HepG2 (cell line): Measurements from ENCODE around the gene HSPB7. TPM values are rescaled to one million over a fixed set of nuclear protein-coding genes. Genes with fewer than 3 reads are reported as not detected.

Source experiments
- AFF4 ChIP-seq: sonication (generic); formaldehyde crosslinking; IDR thresholded peaks from 2 replicates; pipeline ENCODE4 v1.4.0; 2020; ENCODE audit warnings: missing genetic modification reagents
- KLF15 ChIP-seq: sonication (generic); formaldehyde crosslinking; IDR thresholded peaks from 2 replicates; pipeline ENCODE4 v1.8.1; 2023; ENCODE audit warnings: borderline replicate concordance, mild to moderate bottlenecking, inconsistent platforms, missing genetic modification reagents, mixed read lengths
- ZBTB7B ChIP-seq: sonication (generic); formaldehyde crosslinking; IDR thresholded peaks from 2 replicates; pipeline ENCODE4 v1.4.0; 2020; ENCODE audit warnings: missing genetic modification reagents
- ZNF619 ChIP-seq: sonication (generic); formaldehyde crosslinking; IDR thresholded peaks from 2 replicates; pipeline ENCODE4 v1.4.0; 2020; ENCODE audit warnings: mild to moderate bottlenecking, missing genetic modification reagents
- ZNF652 ChIP-seq: IDR thresholded peaks from 2 replicates; pipeline ENCODE4 v1.6.1; 2016; ENCODE audit warnings: low read depth, borderline replicate concordance
- ZSCAN25 ChIP-seq: sonication (generic); formaldehyde crosslinking; IDR thresholded peaks from 2 replicates; pipeline ENCODE4 v1.8.0; 2022; ENCODE audit warnings: mild to moderate bottlenecking, missing genetic modification reagents
- polyA plus RNA-seq, 8 experiments: library from polyadenylated mRNA; depleted of rRNA in 3 of 8; stranded (reverse) in 7 of 8; unstranded in 1 of 8; fragments of >200 nt; fragmentation: Illumina TruSeq in 4 of 8; extraction: Trizol in 4 of 8; gene quantifications; 2 replicates each; pipeline versions ENCODE4 v1.2.1 to v1.2.3, GENCODE V29; 2011 to 2016; ENCODE audit warnings: low read depth in 4 of 8, missing spikeins in 1 of 8, mixed read lengths in 1 of 8; ENCODE audit not compliant: insufficient read depth in 1 of 8
- total RNA-seq, 5 experiments: library from RNA; depleted of rRNA; stranded (reverse); fragments of >200 nt; fragmentation: Illumina TruSeq; extraction: Trizol; gene quantifications; 2 replicates each; pipeline ENCODE4 v1.2.3, GENCODE V29; 2016; ENCODE audit warnings: low read depth in 1 of 5
- TF ChIP-seq, protein P1 (sequence below): sonication (generic); formaldehyde crosslinking; conservative IDR thresholded peaks from 2 replicates; pipeline ENCODE4 v1.4.0; 2020; ENCODE audit warnings: missing genetic modification reagents
- TF ChIP-seq, protein P2 (sequence below): sonication (generic); formaldehyde crosslinking; IDR thresholded peaks from 2 replicates; pipeline ENCODE4 v1.5.0; 2020; ENCODE audit warnings: missing genetic modification reagents, mild to moderate bottlenecking, borderline replicate concordance
- TF ChIP-seq, protein P3 (sequence below): sonication (generic); formaldehyde crosslinking; IDR thresholded peaks from one replicate; pipeline ENCODE4 v1.5.1; 2020; ENCODE audit warnings: mild to moderate bottlenecking, missing genetic modification reagents; ENCODE audit errors: not compliant biosample characterization

HSPB7 gene
- total and polyA plus RNA-seq, 2 of the 13 experiments (the other 11 are each of a cell fraction or from before 2014, with no cell fraction given): 0.20 TPM; not detected in 1

- TF ChIP-seq AFF4: no peak
- TF ChIP-seq, protein P1, sequence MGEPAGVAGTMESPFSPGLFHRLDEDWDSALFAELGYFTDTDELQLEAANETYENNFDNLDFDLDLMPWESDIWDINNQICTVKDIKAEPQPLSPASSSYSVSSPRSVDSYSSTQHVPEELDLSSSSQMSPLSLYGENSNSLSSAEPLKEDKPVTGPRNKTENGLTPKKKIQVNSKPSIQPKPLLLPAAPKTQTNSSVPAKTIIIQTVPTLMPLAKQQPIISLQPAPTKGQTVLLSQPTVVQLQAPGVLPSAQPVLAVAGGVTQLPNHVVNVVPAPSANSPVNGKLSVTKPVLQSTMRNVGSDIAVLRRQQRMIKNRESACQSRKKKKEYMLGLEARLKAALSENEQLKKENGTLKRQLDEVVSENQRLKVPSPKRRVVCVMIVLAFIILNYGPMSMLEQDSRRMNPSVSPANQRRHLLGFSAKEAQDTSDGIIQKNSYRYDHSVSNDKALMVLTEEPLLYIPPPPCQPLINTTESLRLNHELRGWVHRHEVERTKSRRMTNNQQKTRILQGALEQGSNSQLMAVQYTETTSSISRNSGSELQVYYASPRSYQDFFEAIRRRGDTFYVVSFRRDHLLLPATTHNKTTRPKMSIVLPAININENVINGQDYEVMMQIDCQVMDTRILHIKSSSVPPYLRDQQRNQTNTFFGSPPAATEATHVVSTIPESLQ (CRISPR knock-in tag): no peak
- TF ChIP-seq KLF15 (CRISPR knock-in tag): no peak
- TF ChIP-seq ZNF652 (CRISPR knock-in tag): no peak
- TF ChIP-seq ZNF619 (CRISPR knock-in tag): 0 out of 2 replicates have a peak, but pooled peaks have one; percentile 67
- 0 out of 2 replicates have a peak, but pooled peaks have one; percentile 24 for TF ChIP-seq ZBTB7B (CRISPR knock-in tag)
- TF ChIP-seq, protein P2, sequence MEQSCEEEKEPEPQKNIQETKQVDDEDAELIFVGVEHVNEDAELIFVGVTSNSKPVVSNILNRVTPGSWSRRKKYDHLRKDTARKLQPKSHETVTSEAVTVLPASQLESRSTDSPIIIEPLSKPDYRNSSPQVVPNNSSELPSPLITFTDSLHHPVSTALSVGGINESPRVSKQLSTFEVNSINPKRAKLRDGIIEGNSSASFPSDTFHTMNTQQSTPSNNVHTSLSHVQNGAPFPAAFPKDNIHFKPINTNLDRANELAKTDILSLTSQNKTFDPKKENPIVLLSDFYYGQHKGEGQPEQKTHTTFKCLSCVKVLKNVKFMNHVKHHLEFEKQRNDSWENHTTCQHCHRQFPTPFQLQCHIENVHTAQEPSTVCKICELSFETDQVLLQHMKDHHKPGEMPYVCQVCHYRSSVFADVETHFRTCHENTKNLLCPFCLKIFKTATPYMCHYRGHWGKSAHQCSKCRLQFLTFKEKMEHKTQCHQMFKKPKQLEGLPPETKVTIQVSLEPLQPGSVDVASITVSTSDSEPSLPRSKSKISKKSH: peak; percentile 69; the same call in 1 of the 2 replicates
- TF ChIP-seq ZSCAN25: 0 out of 2 replicates have a peak, but pooled peaks have one; percentile 39
- TF ChIP-seq, protein P3, sequence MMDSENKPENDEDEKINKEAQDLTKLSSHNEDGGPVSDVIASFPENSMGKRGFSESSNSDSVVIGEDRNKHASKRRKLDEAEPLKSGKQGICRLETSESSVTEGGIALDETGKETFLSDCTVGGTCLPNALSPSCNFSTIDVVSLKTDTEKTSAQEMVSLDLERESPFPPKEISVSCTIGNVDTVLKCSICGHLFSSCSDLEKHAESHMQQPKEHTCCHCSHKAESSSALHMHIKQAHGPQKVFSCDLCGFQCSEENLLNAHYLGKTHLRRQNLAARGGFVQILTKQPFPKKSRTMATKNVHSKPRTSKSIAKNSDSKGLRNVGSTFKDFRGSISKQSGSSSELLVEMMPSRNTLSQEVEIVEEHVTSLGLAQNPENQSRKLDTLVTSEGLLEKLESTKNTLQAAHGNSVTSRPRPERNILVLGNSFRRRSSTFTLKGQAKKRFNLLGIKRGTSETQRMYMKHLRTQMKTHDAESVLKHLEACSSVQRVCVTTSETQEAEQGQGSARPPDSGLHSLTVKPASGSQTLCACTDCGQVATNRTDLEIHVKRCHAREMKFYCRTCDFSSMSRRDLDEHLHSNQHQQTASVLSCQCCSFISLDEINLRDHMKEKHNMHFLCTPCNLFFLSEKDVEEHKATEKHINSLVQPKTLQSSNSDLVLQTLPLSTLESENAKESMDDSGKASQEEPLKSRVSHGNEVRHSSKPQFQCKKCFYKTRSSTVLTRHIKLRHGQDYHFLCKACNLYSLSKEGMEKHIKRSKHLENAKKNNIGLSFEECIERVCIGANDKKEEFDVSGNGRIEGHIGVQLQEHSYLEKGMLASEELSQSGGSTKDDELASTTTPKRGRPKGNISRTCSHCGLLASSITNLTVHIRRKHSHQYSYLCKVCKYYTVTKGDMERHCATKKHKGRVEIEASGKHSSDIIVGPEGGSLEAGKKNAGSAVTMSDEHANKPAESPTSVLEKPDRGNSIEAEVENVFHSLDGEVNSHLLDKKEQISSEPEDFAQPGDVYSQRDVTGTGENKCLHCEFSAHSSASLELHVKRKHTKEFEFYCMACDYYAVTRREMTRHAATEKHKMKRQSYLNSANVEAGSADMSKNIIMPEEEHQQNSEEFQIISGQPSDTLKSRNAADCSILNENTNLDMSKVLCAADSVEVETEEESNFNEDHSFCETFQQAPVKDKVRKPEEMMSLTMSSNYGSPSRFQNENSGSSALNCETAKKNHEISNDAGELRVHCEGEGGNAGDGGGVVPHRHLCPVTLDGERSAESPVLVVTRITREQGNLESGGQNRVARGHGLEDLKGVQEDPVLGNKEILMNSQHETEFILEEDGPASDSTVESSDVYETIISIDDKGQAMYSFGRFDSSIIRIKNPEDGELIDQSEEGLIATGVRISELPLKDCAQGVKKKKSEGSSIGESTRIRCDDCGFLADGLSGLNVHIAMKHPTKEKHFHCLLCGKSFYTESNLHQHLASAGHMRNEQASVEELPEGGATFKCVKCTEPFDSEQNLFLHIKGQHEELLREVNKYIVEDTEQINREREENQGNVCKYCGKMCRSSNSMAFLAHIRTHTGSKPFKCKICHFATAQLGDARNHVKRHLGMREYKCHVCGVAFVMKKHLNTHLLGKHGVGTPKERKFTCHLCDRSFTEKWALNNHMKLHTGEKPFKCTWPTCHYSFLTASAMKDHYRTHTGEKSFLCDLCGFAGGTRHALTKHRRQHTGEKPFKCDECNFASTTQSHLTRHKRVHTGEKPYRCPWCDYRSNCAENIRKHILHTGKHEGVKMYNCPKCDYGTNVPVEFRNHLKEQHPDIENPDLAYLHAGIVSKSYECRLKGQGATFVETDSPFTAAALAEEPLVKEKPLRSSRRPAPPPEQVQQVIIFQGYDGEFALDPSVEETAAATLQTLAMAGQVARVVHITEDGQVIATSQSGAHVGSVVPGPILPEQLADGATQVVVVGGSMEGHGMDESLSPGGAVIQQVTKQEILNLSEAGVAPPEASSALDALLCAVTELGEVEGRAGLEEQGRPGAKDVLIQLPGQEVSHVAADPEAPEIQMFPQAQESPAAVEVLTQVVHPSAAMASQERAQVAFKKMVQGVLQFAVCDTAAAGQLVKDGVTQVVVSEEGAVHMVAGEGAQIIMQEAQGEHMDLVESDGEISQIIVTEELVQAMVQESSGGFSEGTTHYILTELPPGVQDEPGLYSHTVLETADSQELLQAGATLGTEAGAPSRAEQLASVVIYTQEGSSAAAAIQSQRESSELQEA (CRISPR knock-in tag): peak; percentile 59
Measured at GRCh38 chr1:16032388-16033102, 14.7 kb upstream of the HSPB7 start (continued).
